HG02759 (cell line): ENCODE measurements around the gene NLRP5.
"Not testable (repeated sequence)": the region's sequence is repeated elsewhere in the genome, so short reads cannot be mapped to it uniquely, and the experiment has no call there.

Source experiments
- ATAC-seq: cut with Tn5 transposase; IDR thresholded peaks from one replicate; pipeline ENCODE4 v1.9.1; 2021; ENCODE audit warnings: mild to moderate bottlenecking, moderate library complexity; ENCODE audit not compliant: unreplicated experiment

NLRP5 gene

GRCh38 chr19:55986487-55986886, at the start of gene NLRP5:
Gene NLRP5, plus strand, starts transcription at chr19:55986775.
- no peak for ATAC-seq

GRCh38 chr19:55939206-55939605, 47.4 kb upstream of the NLRP5 start:
- ATAC-seq, result no peak

- no peak for ATAC-seq
These were observed 46.3 kb upstream of the NLRP5 start for GRCh38 chr19:55940306-55940705.

GRCh38 chr19:55947532-55947931, 39.0 kb upstream of the NLRP5 start, which contains the start of gene NLRP8:
Gene NLRP8, plus strand, starts transcription at chr19:55947832.
- no peak for ATAC-seq

GRCh38 chr19:55950566-55950965, 36.0 kb upstream of the NLRP5 start:
- not testable (repeated sequence) for ATAC-seq

GRCh38 chr19:55956431-55956830, 30.1 kb upstream of the NLRP5 start:
- no peak for ATAC-seq

GRCh38 chr19:55958356-55958755, 28.2 kb upstream of the NLRP5 start:
- no peak for ATAC-seq

GRCh38 chr19:55959996-55960675, 26.4 kb upstream of the NLRP5 start:
- ATAC-seq, result no peak

GRCh38 chr19:55962186-55962585, 24.4 kb upstream of the NLRP5 start:
- ATAC-seq, result no peak

GRCh38 chr19:55973982-55974381, 12.6 kb upstream of the NLRP5 start:
- no peak for ATAC-seq

GRCh38 chr19:55980415-55980814, 6.2 kb upstream of the NLRP5 start:
- no peak for ATAC-seq

GRCh38 chr19:55985254-55985653, 1.3 kb upstream of the NLRP5 start:
- ATAC-seq, result no peak

- ATAC-seq, result no peak
These were observed 4.3 kb downstream of the NLRP5 start for GRCh38 chr19:55990831-55991230.

- no peak for ATAC-seq
These were observed 6.9 kb downstream of the NLRP5 start for GRCh38 chr19:55993492-55993891.

GRCh38 chr19:56014765-56015164, 28.2 kb downstream of the NLRP5 start:
- ATAC-seq, result no peak

- ATAC-seq, result no peak
These were observed 29.2 kb downstream of the NLRP5 start for GRCh38 chr19:56015756-56016155.

GRCh38 chr19:56019325-56019724, 32.8 kb downstream of the NLRP5 start:
- not testable (repeated sequence) for ATAC-seq

- ATAC-seq, result not testable (repeated sequence)
These were observed 33.9 kb downstream of the NLRP5 start for GRCh38 chr19:56020355-56020975.

- no peak for ATAC-seq
These were observed 40.2 kb downstream of the NLRP5 start for GRCh38 chr19:56026769-56027168.

- ATAC-seq, result no peak
These were observed 67.0 kb downstream of the NLRP5 start for GRCh38 chr19:56053596-56053995.

GRCh38 chr19:56066152-56067023, 79.8 kb downstream of the NLRP5 start:
- peak; percentile 49 for ATAC-seq

GRCh38 chr19:56069642-56070041, 83.1 kb downstream of the NLRP5 start:
- no peak for ATAC-seq
